ENCODE data around the gene BRAT1.

BRAT1 gene

DNA sequence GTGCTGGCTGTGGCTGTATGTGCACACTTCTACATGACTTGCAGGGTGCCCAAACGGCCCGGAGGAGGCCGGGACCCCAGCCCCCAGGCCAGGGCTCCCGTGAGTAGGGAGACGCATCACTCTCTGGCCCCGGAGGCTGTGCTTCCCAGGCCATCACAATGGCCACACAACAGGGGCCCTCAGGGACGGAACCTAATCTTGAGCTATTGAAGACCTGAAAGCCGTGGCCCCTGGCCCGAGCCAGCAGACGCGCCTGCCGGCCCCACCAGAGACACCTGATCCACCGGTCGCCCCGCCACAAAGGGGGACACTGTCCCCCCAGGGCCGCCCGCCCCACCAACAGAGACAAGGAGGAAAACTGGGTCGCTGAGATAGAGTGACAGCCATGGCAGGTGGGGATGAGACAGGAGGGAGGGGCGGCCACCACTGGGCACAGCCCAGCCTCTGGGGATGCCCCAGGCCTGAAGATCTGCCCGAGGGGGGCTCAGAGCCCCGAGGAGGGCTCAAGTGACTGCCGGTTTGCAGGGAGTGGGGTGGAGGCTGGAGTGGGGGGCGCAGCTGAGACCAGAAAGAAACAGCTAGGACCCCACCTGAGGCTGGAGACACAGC lies 45.9 kb downstream of the BRAT1 start:
- DNase-seq: no peak

DNA sequence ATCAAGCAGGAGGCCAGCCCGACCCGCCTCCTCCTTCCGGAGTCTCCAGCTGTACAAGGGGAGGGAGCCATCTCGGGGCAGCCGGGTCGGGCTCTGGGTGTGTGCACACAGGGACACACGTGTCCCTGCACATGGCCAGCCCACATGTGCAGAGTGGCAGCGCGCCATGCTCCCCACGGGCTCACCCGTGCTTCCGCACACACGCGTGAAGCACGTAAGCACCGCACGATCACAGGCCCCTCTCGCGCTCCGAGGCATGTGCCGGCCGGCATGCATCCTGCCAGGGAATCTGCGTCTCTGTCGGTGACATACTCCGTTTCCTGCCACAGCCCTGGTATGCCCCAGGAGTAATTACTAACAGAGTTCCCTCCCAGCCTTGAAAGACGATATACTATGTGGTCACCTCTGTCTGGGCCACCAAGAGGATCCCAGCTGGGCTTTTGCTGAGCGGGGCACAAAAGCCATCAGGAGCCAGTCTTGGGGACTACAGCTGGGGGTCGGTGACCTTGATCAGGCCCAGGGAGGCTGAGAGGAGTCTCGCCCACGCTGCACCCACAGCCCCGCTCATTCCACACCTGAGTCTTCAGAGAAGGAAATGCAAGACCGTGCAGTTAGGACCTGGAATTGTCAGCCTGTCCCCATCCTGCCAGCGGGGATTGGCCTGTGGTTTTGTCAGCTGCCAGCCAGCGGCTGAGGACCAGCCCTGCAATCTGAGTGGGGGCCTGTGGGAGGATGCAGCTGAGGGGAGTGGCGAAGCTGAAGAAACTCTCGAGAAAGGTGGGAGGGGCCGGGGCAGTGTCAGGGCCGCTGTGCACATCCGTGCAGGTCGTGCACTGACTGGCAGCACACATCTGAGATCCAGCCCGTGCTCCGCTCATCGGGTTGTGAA lies 46.8 kb downstream of the BRAT1 start:
- DNase-seq: peak; percentile 83 to 84

DNA sequence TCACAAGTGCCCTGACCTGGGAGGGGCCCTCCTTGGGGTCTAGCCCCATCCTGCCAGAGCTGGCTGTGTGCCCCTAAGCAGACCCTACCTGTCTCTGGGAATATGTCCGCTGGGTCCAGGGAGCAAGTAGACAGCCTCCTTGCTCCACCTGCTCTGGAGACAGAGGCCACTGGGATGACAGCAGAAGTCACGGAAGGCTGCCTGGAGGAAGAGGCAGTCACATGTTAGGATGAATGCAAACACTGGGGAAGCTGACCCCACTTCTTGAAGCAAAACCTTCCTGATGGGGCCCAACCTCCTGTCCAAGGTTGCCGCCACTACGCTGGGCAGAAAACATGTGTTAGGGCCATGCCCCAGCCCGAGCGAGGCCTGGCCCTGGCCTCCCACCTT lies 47.4 kb downstream of the BRAT1 start:
- DNase-seq: no peak

DNA sequence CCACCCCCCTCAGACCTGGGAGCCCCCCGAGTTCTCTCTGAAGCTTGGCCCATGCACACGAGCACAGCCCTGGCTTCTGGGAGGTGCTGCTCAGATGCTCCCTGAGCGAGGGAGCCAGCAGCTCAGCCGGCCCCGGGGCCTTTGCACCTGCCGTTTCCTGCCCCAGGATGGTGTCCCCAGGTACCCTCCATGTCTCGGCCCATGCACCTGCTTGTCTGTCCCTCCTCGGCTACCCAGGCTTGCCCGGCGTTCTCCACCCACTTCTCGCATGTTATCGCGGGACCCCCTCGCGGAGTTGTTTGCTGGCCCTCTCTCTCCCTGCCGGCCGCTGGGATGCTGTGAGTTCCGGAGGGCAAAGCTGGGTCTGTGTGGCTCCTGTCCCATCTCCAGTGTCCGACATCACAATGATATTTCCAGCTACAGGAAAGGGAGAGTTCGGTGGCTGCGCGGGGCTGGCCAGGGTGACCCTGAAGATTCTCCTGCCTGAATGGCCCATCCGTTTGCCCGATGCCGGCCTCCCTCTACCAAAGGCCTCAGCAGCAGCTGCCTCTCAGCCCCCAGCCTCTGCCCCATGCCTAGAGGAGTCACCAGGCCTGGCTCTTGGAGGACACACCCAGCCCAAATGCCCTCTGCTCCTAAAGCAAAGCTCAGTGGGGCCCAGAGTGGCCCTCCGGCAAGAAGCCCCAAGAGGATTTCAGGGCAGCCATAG lies 48.0 kb downstream of the BRAT1 start:
- DNase-seq: no peak

DNA sequence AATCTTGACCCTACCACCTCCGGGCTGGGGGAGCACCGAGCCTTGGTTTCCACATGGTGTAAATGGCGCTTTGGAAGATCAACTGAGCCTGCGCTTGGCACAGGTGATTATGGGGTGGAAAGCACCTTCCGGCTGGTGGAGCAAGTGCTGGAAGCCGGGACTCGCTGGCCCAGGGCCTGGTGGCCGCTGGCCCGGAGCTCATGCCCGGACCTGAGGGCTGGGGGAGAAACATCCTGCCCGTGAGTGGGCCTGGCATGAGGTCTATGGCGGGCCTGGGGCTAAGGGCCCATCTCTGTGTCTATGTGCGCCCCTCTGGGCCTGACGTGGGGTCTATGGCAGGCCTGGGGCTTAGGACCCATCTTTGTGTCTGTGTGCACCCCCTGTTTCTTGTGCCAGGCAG lies 49.9 kb downstream of the BRAT1 start:
- no peak for DNase-seq

DNA sequence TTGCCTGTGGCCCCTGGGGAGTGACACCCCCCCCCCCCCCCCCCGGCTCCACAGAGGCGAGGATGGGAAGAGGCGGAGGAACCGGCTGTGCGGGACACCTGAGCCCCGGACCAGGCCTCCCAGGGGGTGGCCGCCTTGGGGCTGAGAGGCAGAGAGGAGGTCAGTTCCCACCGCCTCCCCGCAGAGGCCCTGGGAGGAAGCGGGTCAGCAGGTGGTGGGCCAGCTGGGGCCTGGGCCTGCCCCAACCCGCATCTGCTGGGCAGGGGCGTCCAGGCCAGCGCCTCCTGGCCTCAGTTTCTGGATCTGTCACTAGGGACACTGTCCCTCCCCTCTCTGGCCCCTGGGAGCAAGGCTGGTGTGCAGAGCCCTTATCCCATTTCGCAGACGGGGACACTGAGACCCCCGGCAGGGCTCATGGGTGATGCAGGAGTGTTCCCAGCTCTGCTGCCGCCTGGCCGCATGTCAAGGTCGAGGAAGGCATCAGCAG lies 50.4 kb downstream of the BRAT1 start:
- no peak for DNase-seq

DNA sequence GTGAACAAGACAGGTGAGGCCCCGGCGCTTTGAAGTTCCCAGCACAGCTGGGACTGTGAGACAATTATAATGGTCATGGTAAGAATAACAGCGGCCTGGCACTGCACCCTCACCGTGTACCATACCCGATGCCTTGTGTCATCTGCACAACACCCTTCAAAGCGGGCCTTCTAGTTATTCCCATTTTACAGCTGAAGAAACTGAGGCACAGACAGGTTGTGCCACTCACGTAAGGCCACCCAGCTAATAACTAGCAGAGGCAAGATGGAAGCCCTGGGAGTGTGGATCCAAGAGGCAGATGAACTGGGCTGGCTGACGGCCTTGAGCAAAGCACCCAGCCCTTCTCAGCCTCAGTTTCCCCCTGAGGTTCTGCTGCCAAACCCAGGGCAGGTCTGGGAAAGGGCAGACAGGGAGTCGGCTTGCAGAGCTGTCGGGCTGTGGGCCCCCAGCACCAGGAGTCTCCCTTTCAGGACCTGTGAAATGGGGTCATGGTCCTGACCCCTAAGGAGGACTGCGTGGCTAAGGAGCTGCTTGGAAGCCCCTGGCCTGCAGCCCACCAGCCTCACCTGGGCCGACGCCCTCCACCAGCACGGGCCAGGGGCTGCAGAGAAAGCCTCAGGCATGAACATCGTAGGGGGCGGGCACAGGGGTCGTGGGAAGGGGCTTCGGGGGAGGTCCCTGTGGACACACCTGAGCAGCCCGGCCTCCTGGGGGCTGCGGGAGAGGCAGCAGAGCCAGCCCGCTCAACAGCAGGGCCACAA lies 51.0 kb downstream of the BRAT1 start:
- no peak for DNase-seq

DNA sequence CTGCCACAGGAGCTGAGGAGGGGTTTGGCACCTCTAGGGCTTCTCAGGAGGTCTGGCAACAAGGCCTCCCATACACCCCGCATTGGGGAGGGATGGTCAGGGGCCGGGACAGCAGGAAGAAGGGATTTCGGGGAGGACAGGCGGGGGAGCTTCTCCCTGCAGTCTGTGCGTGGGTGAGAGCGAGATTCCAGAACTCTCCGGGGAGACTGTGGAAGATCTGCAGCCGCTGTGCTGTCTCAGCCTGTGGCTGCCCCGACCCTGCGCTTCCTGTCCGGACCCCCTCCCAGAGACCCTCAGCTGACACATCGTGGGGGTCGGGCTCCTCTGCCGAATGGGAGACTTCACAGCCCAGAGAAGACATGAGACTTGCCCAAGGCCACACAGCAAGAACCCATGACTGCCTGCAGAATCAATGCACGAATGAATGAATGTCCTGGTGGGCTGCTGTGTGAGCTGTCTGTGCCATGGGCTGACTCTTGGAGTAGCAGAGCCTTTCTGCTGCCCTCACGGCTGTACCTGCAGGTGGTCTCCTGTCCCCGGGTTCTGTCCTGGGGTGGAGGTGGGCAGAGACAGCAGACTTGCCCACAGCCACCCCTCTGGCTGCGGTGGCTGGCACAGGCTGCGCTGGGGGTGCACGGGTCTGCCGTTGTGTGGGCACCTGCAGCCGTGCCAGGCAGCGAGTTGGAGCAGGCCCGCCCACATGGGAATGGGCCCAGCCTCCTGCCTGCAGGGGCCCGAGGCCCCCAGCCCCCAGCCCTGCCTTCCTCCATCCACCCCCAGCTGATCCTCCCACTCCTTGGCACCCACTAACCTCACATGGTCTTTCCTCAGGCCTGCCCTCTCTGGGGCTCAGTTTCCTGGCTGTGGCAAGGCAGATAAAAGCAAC lies 52.0 kb downstream of the BRAT1 start:
- no peak for DNase-seq

DNA sequence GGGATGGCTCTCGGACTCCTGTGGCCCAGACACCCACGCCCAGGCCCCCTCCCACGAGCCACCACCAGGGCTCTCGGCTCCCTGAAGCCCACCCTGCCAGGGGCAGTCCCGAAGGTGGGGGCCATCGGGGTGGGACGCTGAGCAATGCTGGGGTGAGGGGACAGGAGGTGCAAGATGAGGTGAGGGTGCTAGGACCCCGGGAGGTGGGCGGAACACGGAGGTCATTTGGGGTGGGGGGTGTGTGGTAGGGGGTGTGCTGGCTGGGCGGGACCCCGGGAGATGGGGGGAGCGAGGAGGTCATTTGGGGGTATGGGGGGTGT lies 52.7 kb downstream of the BRAT1 start:
- DNase-seq: no peak

DNA sequence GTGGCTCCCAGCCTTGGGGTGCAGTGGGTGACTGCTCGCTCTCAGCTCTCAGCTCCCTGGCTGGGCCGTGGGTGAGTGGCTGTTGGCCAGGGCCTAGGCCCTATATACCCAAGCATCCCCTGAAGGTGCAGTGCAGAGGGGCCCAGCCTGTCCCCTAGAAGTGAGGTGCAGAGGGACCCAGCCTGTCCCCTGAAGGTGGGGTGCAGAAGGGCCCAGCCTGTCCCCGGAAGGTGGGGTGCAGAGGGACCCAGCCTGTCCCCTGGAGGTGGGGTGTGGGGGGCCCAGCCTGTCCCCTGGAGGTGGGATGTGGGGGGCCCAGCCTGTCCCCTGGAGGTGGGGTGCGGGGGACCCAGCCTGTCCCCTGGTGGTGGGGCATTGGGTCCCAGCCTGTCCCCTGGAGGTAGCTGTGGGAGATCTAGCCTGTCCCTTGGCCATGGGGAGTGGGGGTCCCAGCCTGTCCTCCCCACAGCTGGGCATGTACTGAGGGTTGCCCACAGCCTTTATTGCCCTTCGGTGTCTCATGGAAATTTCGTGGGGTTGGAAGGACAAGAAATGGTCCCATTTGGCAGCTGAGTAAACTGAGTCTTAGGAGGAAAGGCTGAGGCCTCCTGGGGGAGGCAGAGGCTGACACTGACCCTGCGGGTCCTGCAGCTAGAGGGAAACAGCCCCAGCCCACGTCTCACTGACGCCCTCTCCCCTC lies 53.2 kb downstream of the BRAT1 start:
- no peak for DNase-seq

DNA sequence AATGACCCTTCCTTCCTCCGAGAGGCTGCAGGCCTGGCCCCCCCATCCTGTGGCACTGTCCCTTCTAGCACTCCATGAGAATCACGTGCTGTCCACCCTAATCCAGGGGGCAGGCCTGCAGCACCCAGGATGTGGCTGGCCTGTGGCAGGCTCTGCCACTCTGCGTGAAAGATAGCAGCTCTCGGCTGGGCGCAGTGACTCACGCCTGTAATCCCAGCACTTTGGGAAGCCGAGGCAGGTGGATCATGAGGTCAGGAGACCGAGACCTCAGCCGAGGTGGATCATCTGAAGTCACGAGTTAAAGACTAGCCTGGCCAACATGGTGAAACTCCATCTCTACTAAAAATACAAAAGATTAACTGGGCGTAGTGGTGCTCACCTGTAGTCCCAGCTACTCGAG lies 54.6 kb downstream of the BRAT1 start:
- no peak for DNase-seq

DNA sequence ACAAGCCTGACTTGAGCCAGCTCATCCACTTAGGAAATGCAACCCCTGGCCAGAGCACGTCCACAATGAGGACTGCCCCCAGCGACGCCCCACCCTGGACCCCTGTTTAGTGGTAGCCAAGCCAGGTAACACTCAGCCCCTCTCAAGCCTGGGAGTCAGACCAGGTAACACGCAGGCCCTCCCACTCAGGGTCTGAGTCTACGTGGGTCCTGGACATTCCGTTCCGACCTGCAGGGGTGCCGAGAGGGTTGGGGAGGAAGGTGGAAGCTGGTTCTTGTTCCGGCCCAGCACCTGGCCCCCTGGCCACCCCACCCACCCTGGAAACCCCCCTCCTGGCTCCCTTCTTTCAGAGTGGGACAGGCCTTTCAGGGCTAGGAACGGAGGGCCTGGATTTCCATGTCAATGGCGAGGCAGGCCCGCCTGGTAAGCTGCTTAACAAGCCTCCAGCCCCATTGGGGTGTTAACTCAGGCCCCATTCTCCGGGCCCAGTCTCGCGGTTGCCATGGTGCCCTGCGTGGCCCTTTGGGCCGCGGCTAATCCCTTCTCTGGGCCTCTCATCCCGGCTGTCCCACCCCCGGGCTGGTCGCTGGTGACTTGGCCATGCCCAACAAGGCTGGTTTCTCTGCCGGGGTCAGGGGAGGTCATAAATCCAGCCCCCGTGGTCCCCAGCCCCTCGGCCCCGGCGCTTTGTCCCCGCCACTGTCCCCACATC lies 55.4 kb downstream of the BRAT1 start:
- no peak for DNase-seq

DNA sequence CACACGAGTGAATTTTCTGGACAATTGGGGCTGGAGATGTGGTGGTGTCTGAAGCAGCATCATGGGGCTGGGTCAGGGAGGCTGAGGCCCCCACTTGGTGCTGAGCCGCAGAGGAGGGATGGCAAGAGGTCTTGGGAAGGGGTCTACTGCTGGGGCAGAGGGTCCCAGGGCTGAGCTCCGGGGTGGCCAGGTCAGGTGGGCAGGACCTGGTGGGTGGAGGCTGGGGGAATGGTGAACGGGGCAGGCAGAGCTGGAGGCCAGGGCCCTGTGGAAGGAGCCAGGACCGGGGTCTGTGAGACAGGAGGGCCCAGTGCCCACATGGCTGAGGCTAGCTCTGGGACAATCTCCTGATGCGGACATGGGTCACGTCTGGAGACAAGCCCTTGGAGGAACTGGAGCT lies 56.1 kb downstream of the BRAT1 start:
- DNase-seq: no peak

DNA sequence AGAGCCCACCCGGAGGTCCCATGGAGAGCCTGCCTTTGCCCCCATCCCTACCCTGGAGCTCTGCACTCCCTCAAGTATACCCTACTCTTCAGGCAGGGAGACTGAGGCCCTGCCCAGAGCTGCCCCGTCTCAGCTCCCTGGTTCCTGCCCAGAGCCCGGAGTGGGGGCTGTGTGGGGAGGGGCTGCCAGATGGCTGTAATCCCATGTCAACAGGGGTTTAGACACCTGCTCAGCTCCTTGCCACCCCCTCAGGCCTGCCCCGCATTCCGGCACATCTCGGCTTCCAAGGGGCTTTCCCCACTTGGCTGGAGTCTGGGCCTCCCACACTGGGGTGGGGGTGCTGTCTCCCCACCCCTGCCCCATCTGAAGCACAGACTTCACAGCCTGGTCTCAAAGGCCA lies 56.6 kb downstream of the BRAT1 start:
- DNase-seq: no peak

DNA sequence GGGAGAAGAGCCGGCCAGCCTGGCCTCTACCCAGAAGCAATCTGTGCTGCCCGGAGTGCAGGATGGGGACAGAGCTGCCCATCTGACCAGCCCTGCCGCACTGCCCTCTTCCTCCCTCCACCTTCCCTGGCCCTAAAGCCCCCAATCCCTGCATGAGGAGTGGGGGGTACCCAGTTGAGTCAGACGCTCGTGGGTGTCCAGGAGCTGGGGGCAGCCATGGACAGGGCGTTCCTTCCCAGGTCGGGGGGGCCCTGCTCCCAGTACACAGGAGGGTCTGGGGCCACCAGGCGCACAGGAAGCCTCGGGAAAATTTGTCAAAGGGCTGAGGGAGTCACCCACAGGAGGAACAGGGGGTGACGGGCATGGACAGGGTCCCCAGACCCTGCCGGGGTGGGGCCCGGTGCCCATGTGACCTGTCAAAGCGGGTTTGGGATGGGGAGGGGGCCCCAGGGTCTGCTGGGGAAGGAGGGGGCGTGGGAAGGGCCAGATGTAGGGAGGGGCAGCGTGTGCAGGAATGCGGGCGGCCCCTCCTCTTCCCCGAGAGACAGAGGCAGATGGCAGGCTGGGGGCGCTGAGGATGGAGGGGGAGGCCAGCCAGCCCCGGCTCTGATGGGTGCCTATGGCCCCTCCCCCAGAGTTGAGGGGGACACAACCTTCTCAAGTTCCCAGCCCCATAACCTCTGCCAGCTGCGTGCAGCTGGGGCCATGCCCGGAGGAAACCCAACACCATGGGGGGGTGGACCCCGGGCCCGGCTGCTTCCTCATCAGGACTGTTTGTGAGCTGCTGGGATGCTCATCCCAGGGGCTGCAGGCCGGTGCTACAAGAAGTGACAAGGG lies 57.6 kb downstream of the BRAT1 start:
- no peak for DNase-seq

DNA sequence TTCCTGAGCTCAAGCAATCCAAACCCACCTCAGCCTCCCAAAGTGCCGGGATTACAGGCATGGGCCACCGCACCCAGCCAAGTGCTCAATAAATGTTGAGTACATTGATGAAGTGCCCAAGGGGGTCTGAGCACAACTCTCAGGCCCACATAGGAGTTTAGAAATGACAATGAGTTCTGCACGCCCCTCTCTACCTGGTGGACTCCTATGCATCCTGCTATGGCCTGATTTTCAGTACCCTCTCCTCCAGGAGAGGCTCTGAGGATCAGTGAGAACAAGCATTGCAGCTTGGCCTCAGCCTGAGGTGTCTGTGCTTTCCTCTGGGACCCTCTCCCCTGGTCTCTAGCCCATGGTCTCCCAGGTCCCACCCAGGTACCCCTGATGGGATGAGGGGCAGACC lies 58.3 kb downstream of the BRAT1 start:
- no peak for DNase-seq

DNA sequence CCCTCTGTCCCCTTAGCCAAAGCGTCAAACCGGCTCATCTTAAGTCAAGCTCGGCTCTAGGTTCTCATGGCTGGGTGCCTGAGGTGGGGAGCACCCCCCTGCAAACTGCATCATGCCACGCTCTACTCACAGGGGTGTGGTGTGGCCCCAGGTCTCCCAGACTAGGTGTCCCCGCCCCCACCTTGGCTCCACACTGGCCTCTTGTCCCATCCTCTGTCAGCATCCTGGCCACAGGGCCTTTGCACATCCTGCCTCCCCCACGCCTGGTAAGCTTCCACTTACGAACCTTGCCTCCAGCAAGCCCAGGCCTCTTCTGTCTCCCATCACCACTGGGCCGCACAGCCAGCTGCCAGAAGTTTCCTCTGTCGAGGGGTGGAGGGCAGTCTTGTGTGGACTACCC lies 58.9 kb downstream of the BRAT1 start:
- no peak for DNase-seq

DNA sequence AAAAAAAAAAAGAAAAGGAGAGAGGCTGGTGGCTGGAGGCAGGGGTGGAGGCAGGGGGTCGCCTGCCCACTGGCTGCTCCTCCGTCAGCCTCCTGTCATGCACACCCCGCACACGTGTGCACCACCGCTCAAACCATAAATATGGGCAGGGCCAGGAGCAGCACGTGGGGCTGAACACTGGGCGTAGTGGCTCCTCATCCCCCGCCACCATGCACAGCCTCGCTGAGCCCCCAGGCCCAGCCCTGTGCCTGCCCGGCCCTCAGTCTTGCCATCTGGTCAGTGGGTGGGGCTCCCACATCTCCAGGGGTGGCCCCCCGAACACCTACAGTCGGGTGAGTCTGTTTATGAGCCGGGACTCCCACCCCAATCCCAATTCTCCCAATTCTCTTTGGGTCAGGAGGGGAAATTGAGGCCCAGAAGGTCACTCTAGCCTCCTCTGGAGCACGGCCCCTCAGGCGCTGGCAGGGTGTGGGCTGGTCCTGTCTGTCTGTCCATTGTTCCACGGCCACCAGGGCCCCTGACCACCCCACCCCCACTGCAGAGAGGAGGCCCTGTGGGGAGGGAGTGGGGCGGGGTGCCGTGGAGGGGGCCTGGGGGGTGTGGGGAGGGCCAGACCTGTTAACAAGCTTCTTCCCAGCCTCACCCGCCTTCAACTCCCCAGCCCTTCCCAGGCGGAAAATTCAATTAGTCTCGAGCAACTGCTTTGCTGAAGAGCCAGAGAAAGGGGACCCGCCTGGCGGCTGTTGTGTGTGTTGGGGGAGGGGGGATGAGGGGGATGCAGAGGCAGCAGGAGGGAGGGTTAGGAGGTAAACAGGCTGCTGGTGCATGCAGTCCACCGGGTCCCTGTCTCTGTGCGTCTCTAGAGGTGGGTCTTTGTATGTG lies 59.7 kb downstream of the BRAT1 start:
- no peak for DNase-seq

All from CD4-positive, alpha-beta T cell treated with Interleukin-4 for 1 hour (primary cell).